Loucy (cell line): ENCODE data around the gene CRYBA1.
A peak's percentile ranks its signal among the peaks of the same experiment; 100 is the strongest.

Source experiments
- H2AFZ ChIP-seq: fragments of 200-600 bp; sonication (generic); 2 replicates; pipeline ENCODE4 v1.6.0; 2016; ENCODE audit warnings: antibody characterized with exemption, mild to moderate bottlenecking, low read length, moderate library complexity
- H3F3A ChIP-seq: fragments of 200-600 bp; 2 replicates; pipeline ENCODE4 v1.6.0; 2016; ENCODE audit warnings: antibody characterized with exemption, low read depth, mild to moderate bottlenecking
- H3K27me3 ChIP-seq: fragments of 200-600 bp; sonication (generic); 2 replicates; pipeline ENCODE4 v1.6.1; 2014; ENCODE audit warnings: low read length, mild to moderate bottlenecking; ENCODE audit not compliant: insufficient read depth, poor library complexity, severe bottlenecking
- H3K36me3 ChIP-seq: fragments of 200-600 bp; sonication (generic); 2 replicates; pipeline ENCODE4 v1.6.1; 2016; ENCODE audit warnings: low read length; ENCODE audit not compliant: insufficient read depth
- H3K4me1 ChIP-seq: fragments of 200-600 bp; sonication (generic); 2 replicates; pipeline ENCODE4 v1.5.1; 2014; ENCODE audit warnings: low read length, mild to moderate bottlenecking; ENCODE audit not compliant: insufficient read depth, poor library complexity, severe bottlenecking
- H3K4me2 ChIP-seq: fragments of 200-600 bp; sonication (generic); 2 replicates; pipeline ENCODE4 v1.6.0; 2014; ENCODE audit warnings: antibody characterized with exemption, low read length, low read depth, mild to moderate bottlenecking; ENCODE audit not compliant: poor library complexity, severe bottlenecking
- H3K4me3 ChIP-seq: fragments of 200-600 bp; sonication (generic); 2 replicates; pipeline ENCODE4 v1.5.1; 2014; ENCODE audit warnings: low read length, mild to moderate bottlenecking, mixed read lengths; ENCODE audit not compliant: poor library complexity, severe bottlenecking
- H3K79me2 ChIP-seq: fragments of 200-600 bp; sonication (generic); 2 replicates; pipeline ENCODE4 v1.6.1; 2014; ENCODE audit warnings: low read length; ENCODE audit not compliant: insufficient read depth
- H3K9ac ChIP-seq: fragments of 200-600 bp; sonication (generic); 2 replicates; pipeline ENCODE4 v1.6.0; 2014; ENCODE audit warnings: mild to moderate bottlenecking, low read depth, low read length, moderate library complexity; ENCODE audit not compliant: poor library complexity, severe bottlenecking
- H3K9me2 ChIP-seq: fragments of 200-600 bp; sonication (generic); replicated peaks from 2 replicates; pipeline ENCODE4 v1.6.1; 2016; ENCODE audit warnings: low read depth, low read length, mixed read lengths
- H3K9me3 ChIP-seq: fragments of 200-600 bp; sonication (generic); 2 replicates; pipeline ENCODE4 v1.6.1; 2014; ENCODE audit warnings: mild to moderate bottlenecking, antibody characterized with exemption, low read length, low read depth; ENCODE audit not compliant: insufficient read depth
- H4K20me1 ChIP-seq: fragments of 200-600 bp; sonication (generic); 2 replicates; pipeline ENCODE4 v1.6.0; 2014; ENCODE audit warnings: antibody characterized with exemption, low read length, mild to moderate bottlenecking; ENCODE audit not compliant: insufficient read depth, poor library complexity, severe bottlenecking
- CTCF ChIP-seq: fragments of 200-600 bp; sonication (generic); conservative IDR thresholded peaks from 2 replicates; pipeline ENCODE4 v1.5.1; 2014; ENCODE audit warnings: mild to moderate bottlenecking, antibody characterized with exemption, low read length
- EZH2phosphoT487 ChIP-seq: fragments of 200-600 bp; IDR thresholded peaks from 2 replicates; pipeline ENCODE4 v1.6.1; 2018; ENCODE audit warnings: antibody characterized with exemption, mild to moderate bottlenecking, moderate library complexity, borderline replicate concordance

CRYBA1 gene

GRCh38 chr17:29292071-29292991 is 45.7 kb downstream of the CRYBA1 start:
- peak overlapping the region; percentile 86 for H3K9ac ChIP-seq
- 0 out of 2 replicates have a peak overlapping the region, but pooled peaks have one; percentile 41 for H2AFZ ChIP-seq
- H3K79me2 ChIP-seq = peaks cover 65% of the 10 kb centered on the region
- H3F3A ChIP-seq = no peaks in the 10 kb centered on the region; the same call in 1 of the 2 replicates
- no peak for TF ChIP-seq EZH2phosphoT487
- TF ChIP-seq CTCF = no peak
- no peaks in the 10 kb centered on the region for H3K9me3 ChIP-seq
- peaks cover 47% of the 10 kb centered on the region for H3K4me1 ChIP-seq
- H3K4me3 ChIP-seq = peak overlapping the region; percentile 77
- peaks cover 17% of the 10 kb centered on the region for H3K36me3 ChIP-seq
- H4K20me1 ChIP-seq = peaks cover 60% of the 10 kb centered on the region
- H3K4me2 ChIP-seq = peak overlapping the region; percentile 91
- peaks cover 5% of the 10 kb centered on the region for H3K27me3 ChIP-seq
- H3K9me2 ChIP-seq = no peaks in the 10 kb centered on the region

- peaks cover 56% of the 10 kb centered on the region for H3K79me2 ChIP-seq
- no peaks in the 10 kb centered on the region for H3K9me2 ChIP-seq
- TF ChIP-seq EZH2phosphoT487 (no peak), CTCF (no peak)
- peaks cover 51% of the 10 kb centered on the region for H4K20me1 ChIP-seq
- 0 out of 2 replicates have a peak overlapping the region, but pooled peaks have one; percentile 41 for H2AFZ ChIP-seq
- peaks cover 10% of the 10 kb centered on the region for H3K36me3 ChIP-seq
- no peaks in the 10 kb centered on the region for H3K9me3 ChIP-seq
- H3K4me2 ChIP-seq = peak overlapping the region; percentile 61
- peaks cover 5% of the 10 kb centered on the region for H3K27me3 ChIP-seq
- H3K9ac ChIP-seq = peak overlapping the region; percentile 86
- H3K4me3 ChIP-seq = peak overlapping the region; percentile 77
- peaks cover 47% of the 10 kb centered on the region for H3K4me1 ChIP-seq
- H3F3A ChIP-seq = no peaks in the 10 kb centered on the region; the same call in 1 of the 2 replicates
Observed at GRCh38 chr17:29292992-29293889, 46.6 kb downstream of the CRYBA1 start.

- peak within 1 kb of the TSS; percentile 75 for H3K4me2 ChIP-seq
- peaks cover 5% of the 10 kb centered on the region for H3K27me3 ChIP-seq
- no peaks in the 10 kb centered on the region; the same call in 1 of the 2 replicates for H3F3A ChIP-seq
- H2AFZ ChIP-seq = peak within 1 kb of the TSS; percentile 94
- no peak for TF ChIP-seq EZH2phosphoT487
- no peak for TF ChIP-seq CTCF
- peak within 1 kb of the TSS; percentile 86 for H3K9ac ChIP-seq
- H3K36me3 ChIP-seq = peaks cover 10% of the 10 kb centered on the region
- H3K4me1 ChIP-seq = peaks cover 39% of the 10 kb centered on the region
- H3K9me2 ChIP-seq = no peaks in the 10 kb centered on the region
- peak within 1 kb of the TSS; percentile 77 for H3K4me3 ChIP-seq
- peaks cover 43% of the 10 kb centered on the region for H4K20me1 ChIP-seq
- H3K9me3 ChIP-seq = no peaks in the 10 kb centered on the region
- peaks cover 48% of the 10 kb centered on the region for H3K79me2 ChIP-seq
Observed at GRCh38 chr17:29293890-29294579, 47.4 kb downstream of the CRYBA1 start, which contains the start of gene NUFIP2. Gene NUFIP2 (minus strand): TSS chr17:29294148. CDS start chr17:29294059, 89 bp downstream.
